Retinal pigment epithelial cell (primary cell): ENCODE measurements around the gene UXS1.

ENCODE experiments used
- DNase-seq: peaks from one replicate; pipeline ENCODE4 v3.0.0-alpha.2; 2010; ENCODE audit warnings: low read depth
- H3K4me3 ChIP-seq: 2 replicates; pipeline ENCODE4 v1.5.1; 2011; ENCODE audit warnings: mild to moderate bottlenecking, low read length, control low read depth, moderate library complexity
- TF ChIP-seq, protein P1 (sequence below): conservative IDR thresholded peaks from 2 replicates; pipeline ENCODE4 v1.5.1; 2011; ENCODE audit warnings: low read depth, low read length, control low read depth, inconsistent platforms

UXS1 gene

GRCh38 chr2:106054321-106054720, 139.8 kb downstream of the UXS1 start:
- TF ChIP-seq, protein P1, sequence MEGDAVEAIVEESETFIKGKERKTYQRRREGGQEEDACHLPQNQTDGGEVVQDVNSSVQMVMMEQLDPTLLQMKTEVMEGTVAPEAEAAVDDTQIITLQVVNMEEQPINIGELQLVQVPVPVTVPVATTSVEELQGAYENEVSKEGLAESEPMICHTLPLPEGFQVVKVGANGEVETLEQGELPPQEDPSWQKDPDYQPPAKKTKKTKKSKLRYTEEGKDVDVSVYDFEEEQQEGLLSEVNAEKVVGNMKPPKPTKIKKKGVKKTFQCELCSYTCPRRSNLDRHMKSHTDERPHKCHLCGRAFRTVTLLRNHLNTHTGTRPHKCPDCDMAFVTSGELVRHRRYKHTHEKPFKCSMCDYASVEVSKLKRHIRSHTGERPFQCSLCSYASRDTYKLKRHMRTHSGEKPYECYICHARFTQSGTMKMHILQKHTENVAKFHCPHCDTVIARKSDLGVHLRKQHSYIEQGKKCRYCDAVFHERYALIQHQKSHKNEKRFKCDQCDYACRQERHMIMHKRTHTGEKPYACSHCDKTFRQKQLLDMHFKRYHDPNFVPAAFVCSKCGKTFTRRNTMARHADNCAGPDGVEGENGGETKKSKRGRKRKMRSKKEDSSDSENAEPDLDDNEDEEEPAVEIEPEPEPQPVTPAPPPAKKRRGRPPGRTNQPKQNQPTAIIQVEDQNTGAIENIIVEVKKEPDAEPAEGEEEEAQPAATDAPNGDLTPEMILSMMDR, result no peak
- DNase-seq, result no peak
- H3K4me3 ChIP-seq, result no peak overlapping the region

DNA sequence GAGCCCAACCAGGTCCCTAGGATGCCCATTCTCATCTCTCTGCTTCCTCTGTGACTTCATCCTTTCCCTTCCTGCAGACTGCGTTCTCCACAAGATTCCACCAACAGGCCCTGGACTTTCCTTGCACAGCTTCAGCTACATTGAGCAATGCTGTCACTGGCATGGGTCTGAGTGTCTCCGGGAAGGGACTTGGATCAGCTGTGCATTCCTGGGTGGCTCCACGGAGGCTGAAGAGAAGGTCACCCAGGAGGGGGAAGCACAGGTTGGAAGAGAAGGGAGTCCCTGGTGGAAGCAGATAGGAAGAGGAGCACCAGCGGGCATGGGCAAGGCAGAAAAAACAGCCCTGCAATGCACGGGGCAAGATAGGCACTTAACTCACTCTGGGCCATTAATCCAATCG, 140.5 kb downstream of the UXS1 start:
- DNase-seq, result no peak
- TF ChIP-seq, protein P1, result no peak
- H3K4me3 ChIP-seq, result no peak overlapping the region

- H3K4me3 ChIP-seq, result no peak overlapping the region
- DNase-seq, result peak; percentile 6
- TF ChIP-seq, protein P1, result no peak
These were observed 141.0 kb downstream of the UXS1 start for GRCh38 chr2:106053116-106053515.

DNA sequence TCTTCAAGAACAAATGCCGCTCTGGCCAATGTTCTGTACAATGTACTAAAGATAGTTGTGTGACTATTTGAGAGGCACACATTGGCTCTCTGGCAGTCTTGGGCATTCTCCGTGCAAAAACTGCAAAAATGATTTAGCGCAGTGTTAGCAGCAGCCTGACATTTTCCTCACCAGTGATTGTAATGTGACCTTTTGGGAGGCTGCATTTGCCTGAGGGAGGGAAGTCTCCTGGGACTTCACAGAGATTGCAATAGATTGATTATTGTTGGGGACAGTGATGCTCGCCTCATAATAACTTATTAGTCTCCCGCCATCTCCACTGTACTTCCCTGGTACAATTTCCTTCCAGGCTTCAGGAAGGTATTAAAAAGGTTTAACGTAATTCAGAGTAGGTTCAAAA, 149.2 kb downstream of the UXS1 start:
- no peak for DNase-seq
- TF ChIP-seq, protein P1, result no peak
- H3K4me3 ChIP-seq, result no peak overlapping the region

DNA sequence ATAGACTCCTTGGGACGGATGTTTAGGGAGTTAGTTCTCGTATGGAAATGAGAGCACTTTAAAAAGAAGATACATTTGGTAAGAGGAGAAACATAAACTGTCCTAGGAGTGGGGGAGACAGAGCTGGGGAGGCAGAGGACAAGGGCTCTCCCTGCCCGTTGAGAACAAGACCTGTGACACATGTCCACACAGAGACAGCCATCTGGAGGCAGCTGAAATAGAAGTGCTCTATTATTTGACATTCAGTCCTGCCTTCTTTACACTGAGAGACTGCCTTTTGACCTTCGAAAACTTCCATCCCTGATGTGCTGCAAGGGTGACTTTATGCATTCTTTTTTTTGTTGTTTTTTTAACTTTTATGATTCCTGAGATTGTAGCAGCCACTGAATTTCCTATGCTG, 150.1 kb downstream of the UXS1 start:
- TF ChIP-seq, protein P1, result no peak
- DNase-seq, result no peak
- H3K4me3 ChIP-seq, result no peak overlapping the region
